ENCODE measurements around the gene SUGP1. TPM values are rescaled to one million over a fixed set of nuclear protein-coding genes. Genes with fewer than 3 reads are reported as not detected.
A peak's percentile ranks its signal among the peaks of the same experiment; 100 is the strongest.

Gene SUGP1
- total and polyA plus RNA-seq, 2 experiments from 2014 or later: 25.6 to 50.5 TPM

- no peak overlapping the region for H3K4me2 ChIP-seq (ENCODE audit: unreplicated experiment)
- no peaks in the 10 kb centered on the region for H3K9me3 ChIP-seq (ENCODE audit: low read depth)
- no peak overlapping the region for H3K27ac ChIP-seq
- H3K9ac ChIP-seq: no peak overlapping the region
- no peaks in the 10 kb centered on the region for H3K79me2 ChIP-seq (ENCODE audit: insufficient read depth)
- 97 to 98% methylated on average over 7 of the region's 7 CpGs for WGBS, 2 experiments (ENCODE audit: low coverage in 1 of 2, low lambda C conversion rate in 2 of 2, missing lambda C conversion rate in 2 of 2)
- H4K20me1 ChIP-seq (ENCODE audit: insufficient read depth): no peaks in the 10 kb centered on the region
- H3K4me1 ChIP-seq (ENCODE audit: insufficient read depth): no peaks in the 10 kb centered on the region
- no peak overlapping the region for H2AFZ ChIP-seq
- TF ChIP-seq EZH2 (IDR thresholded peaks at IDR 0.05; ENCODE audit: insufficient read depth, poor library complexity, severe bottlenecking) (no peak), EZH2phosphoT487 (IDR thresholded peaks at IDR 0.05; ENCODE audit: insufficient read depth, low read depth) (no peak)
- no peak overlapping the region for H3K4me3 ChIP-seq
- no peaks in the 10 kb centered on the region for H3K36me3 ChIP-seq (ENCODE audit: low read depth)
- DNase-seq: no peak
- H3F3A ChIP-seq (ENCODE audit: insufficient read depth): no peaks in the 10 kb centered on the region
- no peaks in the 10 kb centered on the region for H3K9me2 ChIP-seq (ENCODE audit: insufficient read depth)
- H3K27me3 ChIP-seq (replicated peaks; ENCODE audit: insufficient read depth): no peaks in the 10 kb centered on the region
- in situ Hi-C loops (cut with MboI): no loop called here
These were observed 42.0 kb downstream of the SUGP1 start for GRCh38 chr19:19278315-19278714.

GRCh38 chr19:19276851-19277250, 43.5 kb downstream of the SUGP1 start:
- WGBS, 2 experiments (ENCODE audit: low coverage in 1 of 2, low lambda C conversion rate in 2 of 2, missing lambda C conversion rate in 2 of 2): 95 to 100% methylated on average over 11 to 19 of the region's 20 CpGs
- H3K27ac ChIP-seq: no peak overlapping the region
- TF ChIP-seq EZH2phosphoT487 (IDR thresholded peaks at IDR 0.05; ENCODE audit: insufficient read depth, low read depth) (no peak), EZH2 (IDR thresholded peaks at IDR 0.05; ENCODE audit: insufficient read depth, poor library complexity, severe bottlenecking) (no peak)
- no peak overlapping the region for H2AFZ ChIP-seq
- H3K9me2 ChIP-seq (ENCODE audit: insufficient read depth): no peaks in the 10 kb centered on the region
- H3K79me2 ChIP-seq (ENCODE audit: insufficient read depth): no peaks in the 10 kb centered on the region
- no peaks in the 10 kb centered on the region for H4K20me1 ChIP-seq (ENCODE audit: insufficient read depth)
- no peak overlapping the region for H3K4me3 ChIP-seq
- H3K36me3 ChIP-seq (ENCODE audit: low read depth): no peaks in the 10 kb centered on the region
- no peak overlapping the region for H3K9ac ChIP-seq
- H3K9me3 ChIP-seq (ENCODE audit: low read depth): no peaks in the 10 kb centered on the region
- H3K4me1 ChIP-seq (ENCODE audit: insufficient read depth): no peaks in the 10 kb centered on the region
- in situ Hi-C loops (cut with MboI): no loop called here
- no peak overlapping the region for H3K4me2 ChIP-seq (ENCODE audit: unreplicated experiment)
- no peaks in the 10 kb centered on the region for H3F3A ChIP-seq (ENCODE audit: insufficient read depth)
- no peak for DNase-seq
- no peaks in the 10 kb centered on the region for H3K27me3 ChIP-seq (replicated peaks; ENCODE audit: insufficient read depth)

- in situ Hi-C loops (cut with MboI): no loop called here
- Histone ChIP-seq H3K27ac (no peak overlapping the region), H3F3A (ENCODE audit: insufficient read depth) (no peaks in the 10 kb centered on the region), H3K79me2 (ENCODE audit: insufficient read depth) (no peaks in the 10 kb centered on the region), H4K20me1 (ENCODE audit: insufficient read depth) (no peaks in the 10 kb centered on the region), H3K4me1 (ENCODE audit: insufficient read depth) (no peaks in the 10 kb centered on the region), H3K9ac (no peak overlapping the region), H3K4me2 (ENCODE audit: unreplicated experiment) (no peak overlapping the region), H3K9me3 (ENCODE audit: low read depth) (no peaks in the 10 kb centered on the region), H3K4me3 (no peak overlapping the region), H3K27me3 (replicated peaks; ENCODE audit: insufficient read depth) (no peaks in the 10 kb centered on the region), H3K36me3 (ENCODE audit: low read depth) (no peaks in the 10 kb centered on the region), H2AFZ (no peak overlapping the region), H3K9me2 (ENCODE audit: insufficient read depth) (no peaks in the 10 kb centered on the region)
- 74 to 78% methylated on average over 12 of the region's 12 CpGs for WGBS, 2 experiments (ENCODE audit: low coverage in 1 of 2, low lambda C conversion rate in 2 of 2, missing lambda C conversion rate in 2 of 2)
- peak; percentile 30 for DNase-seq
- no peak for TF ChIP-seq EZH2phosphoT487 (IDR thresholded peaks at IDR 0.05; ENCODE audit: insufficient read depth, low read depth)
These were observed 43.9 kb downstream of the SUGP1 start for GRCh38 chr19:19276386-19276785.

- no peak for TF ChIP-seq EZH2phosphoT487 (IDR thresholded peaks at IDR 0.05; ENCODE audit: insufficient read depth, low read depth)
- no peak for TF ChIP-seq EZH2 (IDR thresholded peaks at IDR 0.05; ENCODE audit: insufficient read depth, poor library complexity, severe bottlenecking)
- Histone ChIP-seq H3K36me3 (ENCODE audit: low read depth) (no peaks in the 10 kb centered on the region), H3K9me3 (ENCODE audit: low read depth) (no peaks in the 10 kb centered on the region), H3K9me2 (ENCODE audit: insufficient read depth) (no peaks in the 10 kb centered on the region), H3K4me2 (ENCODE audit: unreplicated experiment) (no peak overlapping the region), H3K4me1 (ENCODE audit: insufficient read depth) (no peaks in the 10 kb centered on the region), H2AFZ (no peak overlapping the region), H4K20me1 (ENCODE audit: insufficient read depth) (no peaks in the 10 kb centered on the region), H3K79me2 (ENCODE audit: insufficient read depth) (no peaks in the 10 kb centered on the region), H3F3A (ENCODE audit: insufficient read depth) (no peaks in the 10 kb centered on the region), H3K9ac (no peak overlapping the region), H3K27ac (no peak overlapping the region), H3K4me3 (no peak overlapping the region), H3K27me3 (replicated peaks; ENCODE audit: insufficient read depth) (no peaks in the 10 kb centered on the region)
- 84 to 88% methylated on average over 8 to 9 of the region's 9 CpGs for WGBS, 2 experiments (ENCODE audit: low coverage in 1 of 2, low lambda C conversion rate in 2 of 2, missing lambda C conversion rate in 2 of 2)
- in situ Hi-C loops (cut with MboI): no loop called here
- DNase-seq: no peak
These were observed 45.4 kb downstream of the SUGP1 start for GRCh38 chr19:19274716-19275565.

Measured in GM23248 (cell line).